HL-60 (cell line): Measurements from ENCODE around the gene ZC3H7A.

Source experiments
- DNase-seq, 2 experiments: peaks; one replicate each; pipeline ENCODE4 v3.0.0-alpha.2; 2010 to 2020; ENCODE audit warnings: low read depth in 1 of 2, low spot score in 1 of 2
- H3K27ac ChIP-seq: fragments of 250-450 bp; sonication (Bioruptor Pico); replicated peaks from 2 replicates; pipeline ENCODE4 v1.5.1; 2020; ENCODE audit warnings: mild to moderate bottlenecking, moderate library complexity
- H3K27me3 ChIP-seq: fragments of 250-450 bp; sonication (Bioruptor Pico); 2 replicates; pipeline ENCODE4 v1.5.1; 2021; ENCODE audit warnings: mild to moderate bottlenecking, moderate library complexity; ENCODE audit not compliant: insufficient read depth, poor library complexity, severe bottlenecking
- H3K4me3 ChIP-seq: replicated peaks from 2 replicates; pipeline ENCODE4 v1.5.1; 2011; ENCODE audit warnings: mild to moderate bottlenecking, control low read depth, low read length; ENCODE audit not compliant: insufficient read depth
- GABPA ChIP-seq: IDR thresholded peaks from 2 replicates; pipeline ENCODE4 v1.6.1; 2012; ENCODE audit warnings: low read depth
- POLR2AphosphoS5 ChIP-seq: IDR thresholded peaks from 2 replicates; pipeline ENCODE4 v1.6.1; 2012; ENCODE audit warnings: low read depth
- SPI1 ChIP-seq: IDR thresholded peaks from 2 replicates; pipeline ENCODE4 v1.6.1; 2012; ENCODE audit warnings: low read depth, mild to moderate bottlenecking, borderline replicate concordance
- TF ChIP-seq, protein P1 (sequence below): IDR thresholded peaks from one replicate; pipeline ENCODE4 v1.5.1; 2011; ENCODE audit warnings: low read length, control low read depth, inconsistent platforms; ENCODE audit not compliant: insufficient read depth
- TF ChIP-seq, protein P2 (sequence below): IDR thresholded peaks from 2 replicates; pipeline ENCODE4 v1.6.1; 2012; ENCODE audit warnings: low read depth; ENCODE audit not compliant: insufficient replicate concordance

Gene ZC3H7A

DNA sequence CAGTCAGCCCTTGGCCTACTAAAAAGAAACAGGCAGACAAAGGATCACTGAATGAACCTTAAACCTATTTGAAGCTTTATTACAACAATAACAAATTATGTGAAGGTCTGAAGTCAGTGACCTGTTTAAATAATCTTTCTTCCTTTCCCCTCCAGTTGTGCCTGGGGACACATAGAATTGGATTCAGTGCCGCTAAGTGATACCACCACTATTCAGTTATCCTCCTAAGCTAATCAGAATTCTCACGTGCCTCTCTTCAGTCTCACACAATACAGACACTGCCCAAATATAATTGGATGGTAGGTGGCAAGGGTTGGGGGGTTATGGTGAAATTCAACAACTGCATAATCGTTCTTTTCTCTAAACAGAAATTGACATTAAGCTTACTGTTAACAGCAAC is 65.8 kb downstream of the ZC3H7A start:
- no peak for DNase-seq
- TF ChIP-seq, protein P1, sequence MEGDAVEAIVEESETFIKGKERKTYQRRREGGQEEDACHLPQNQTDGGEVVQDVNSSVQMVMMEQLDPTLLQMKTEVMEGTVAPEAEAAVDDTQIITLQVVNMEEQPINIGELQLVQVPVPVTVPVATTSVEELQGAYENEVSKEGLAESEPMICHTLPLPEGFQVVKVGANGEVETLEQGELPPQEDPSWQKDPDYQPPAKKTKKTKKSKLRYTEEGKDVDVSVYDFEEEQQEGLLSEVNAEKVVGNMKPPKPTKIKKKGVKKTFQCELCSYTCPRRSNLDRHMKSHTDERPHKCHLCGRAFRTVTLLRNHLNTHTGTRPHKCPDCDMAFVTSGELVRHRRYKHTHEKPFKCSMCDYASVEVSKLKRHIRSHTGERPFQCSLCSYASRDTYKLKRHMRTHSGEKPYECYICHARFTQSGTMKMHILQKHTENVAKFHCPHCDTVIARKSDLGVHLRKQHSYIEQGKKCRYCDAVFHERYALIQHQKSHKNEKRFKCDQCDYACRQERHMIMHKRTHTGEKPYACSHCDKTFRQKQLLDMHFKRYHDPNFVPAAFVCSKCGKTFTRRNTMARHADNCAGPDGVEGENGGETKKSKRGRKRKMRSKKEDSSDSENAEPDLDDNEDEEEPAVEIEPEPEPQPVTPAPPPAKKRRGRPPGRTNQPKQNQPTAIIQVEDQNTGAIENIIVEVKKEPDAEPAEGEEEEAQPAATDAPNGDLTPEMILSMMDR = no peak
- no peak for TF ChIP-seq SPI1
- no peak for TF ChIP-seq GABPA
- TF ChIP-seq, protein P2, sequence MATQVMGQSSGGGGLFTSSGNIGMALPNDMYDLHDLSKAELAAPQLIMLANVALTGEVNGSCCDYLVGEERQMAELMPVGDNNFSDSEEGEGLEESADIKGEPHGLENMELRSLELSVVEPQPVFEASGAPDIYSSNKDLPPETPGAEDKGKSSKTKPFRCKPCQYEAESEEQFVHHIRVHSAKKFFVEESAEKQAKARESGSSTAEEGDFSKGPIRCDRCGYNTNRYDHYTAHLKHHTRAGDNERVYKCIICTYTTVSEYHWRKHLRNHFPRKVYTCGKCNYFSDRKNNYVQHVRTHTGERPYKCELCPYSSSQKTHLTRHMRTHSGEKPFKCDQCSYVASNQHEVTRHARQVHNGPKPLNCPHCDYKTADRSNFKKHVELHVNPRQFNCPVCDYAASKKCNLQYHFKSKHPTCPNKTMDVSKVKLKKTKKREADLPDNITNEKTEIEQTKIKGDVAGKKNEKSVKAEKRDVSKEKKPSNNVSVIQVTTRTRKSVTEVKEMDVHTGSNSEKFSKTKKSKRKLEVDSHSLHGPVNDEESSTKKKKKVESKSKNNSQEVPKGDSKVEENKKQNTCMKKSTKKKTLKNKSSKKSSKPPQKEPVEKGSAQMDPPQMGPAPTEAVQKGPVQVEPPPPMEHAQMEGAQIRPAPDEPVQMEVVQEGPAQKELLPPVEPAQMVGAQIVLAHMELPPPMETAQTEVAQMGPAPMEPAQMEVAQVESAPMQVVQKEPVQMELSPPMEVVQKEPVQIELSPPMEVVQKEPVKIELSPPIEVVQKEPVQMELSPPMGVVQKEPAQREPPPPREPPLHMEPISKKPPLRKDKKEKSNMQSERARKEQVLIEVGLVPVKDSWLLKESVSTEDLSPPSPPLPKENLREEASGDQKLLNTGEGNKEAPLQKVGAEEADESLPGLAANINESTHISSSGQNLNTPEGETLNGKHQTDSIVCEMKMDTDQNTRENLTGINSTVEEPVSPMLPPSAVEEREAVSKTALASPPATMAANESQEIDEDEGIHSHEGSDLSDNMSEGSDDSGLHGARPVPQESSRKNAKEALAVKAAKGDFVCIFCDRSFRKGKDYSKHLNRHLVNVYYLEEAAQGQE = no peak
- TF ChIP-seq POLR2AphosphoS5 = no peak
- H3K4me3 ChIP-seq = no peak overlapping the region
- H3K27me3 ChIP-seq = no peaks in the 10 kb centered on the region
- H3K27ac ChIP-seq = no peak overlapping the region

DNA sequence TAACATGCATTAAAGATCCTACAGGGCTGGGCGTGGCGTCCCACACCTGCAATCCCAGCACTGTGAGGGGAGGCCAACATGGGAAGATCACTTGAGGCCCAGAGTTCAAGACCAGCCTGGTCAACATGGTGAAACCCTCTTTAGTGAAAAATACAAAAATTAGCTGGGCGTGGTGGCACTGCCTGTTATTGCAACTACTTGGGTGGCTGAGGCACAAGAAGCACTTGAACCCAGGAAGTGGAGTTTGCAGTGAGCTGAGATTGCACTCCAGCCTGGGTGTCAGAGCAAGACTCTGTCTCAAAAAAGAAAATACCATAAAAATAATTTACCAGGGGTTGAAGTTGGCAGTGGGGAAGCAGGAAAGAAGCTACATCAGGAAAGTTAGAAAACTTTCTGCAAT is 67.3 kb downstream of the ZC3H7A start:
- Histone ChIP-seq H3K4me3 (no peak overlapping the region), H3K27me3 (no peaks in the 10 kb centered on the region), H3K27ac (no peak overlapping the region)
- TF ChIP-seq SPI1 (no peak), GABPA (no peak), POLR2AphosphoS5 (no peak)
- TF ChIP-seq, protein P2 = no peak
- TF ChIP-seq, protein P1 = no peak
- DNase-seq = no peak

DNA sequence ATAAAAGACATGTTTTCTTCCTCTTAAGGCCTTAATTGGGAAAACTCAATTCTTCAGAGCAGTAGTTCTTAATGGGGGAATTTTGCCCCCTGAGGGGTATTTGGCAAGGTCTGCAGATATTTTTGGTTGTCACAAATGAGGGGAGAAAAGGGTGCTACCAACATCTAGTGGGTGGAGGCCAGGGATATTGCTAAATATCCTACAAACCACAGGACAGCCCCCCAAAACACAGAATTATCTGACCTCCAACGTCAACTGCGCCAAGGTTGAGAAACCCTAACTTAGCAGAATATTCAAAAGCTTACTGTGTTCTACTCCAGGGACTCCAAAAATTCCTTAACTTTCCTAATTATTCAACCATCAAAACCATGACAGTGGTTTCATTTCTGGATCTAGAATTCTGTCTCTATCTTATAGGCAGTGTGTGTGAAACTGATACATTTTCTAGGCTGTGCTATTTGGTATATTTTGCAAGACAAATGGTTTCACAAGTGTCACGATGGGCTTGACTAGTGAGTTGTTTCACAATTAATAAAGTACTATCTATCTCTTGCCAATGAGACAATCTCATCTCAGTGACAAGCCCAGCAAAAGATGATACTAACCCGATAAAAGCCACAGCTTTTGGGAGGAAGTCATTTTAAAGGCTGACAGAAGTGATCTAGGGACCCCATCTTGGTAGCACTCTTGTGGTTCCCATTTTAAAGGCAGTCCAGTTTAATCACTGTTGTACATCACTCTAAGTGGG is 69.1 kb downstream of the ZC3H7A start:
- DNase-seq = peak in 1 of 2 experiments; percentile 64
- TF ChIP-seq SPI1 (peak; percentile 51; the same call in 1 of the 2 replicates), POLR2AphosphoS5 (no peak)
- TF ChIP-seq, protein P1 = no peak
- H3K27me3 ChIP-seq = no peaks in the 10 kb centered on the region
- H3K4me3 ChIP-seq = no peak overlapping the region
- H3K27ac ChIP-seq = no peak overlapping the region; the same call in 1 of the 2 replicates

DNA sequence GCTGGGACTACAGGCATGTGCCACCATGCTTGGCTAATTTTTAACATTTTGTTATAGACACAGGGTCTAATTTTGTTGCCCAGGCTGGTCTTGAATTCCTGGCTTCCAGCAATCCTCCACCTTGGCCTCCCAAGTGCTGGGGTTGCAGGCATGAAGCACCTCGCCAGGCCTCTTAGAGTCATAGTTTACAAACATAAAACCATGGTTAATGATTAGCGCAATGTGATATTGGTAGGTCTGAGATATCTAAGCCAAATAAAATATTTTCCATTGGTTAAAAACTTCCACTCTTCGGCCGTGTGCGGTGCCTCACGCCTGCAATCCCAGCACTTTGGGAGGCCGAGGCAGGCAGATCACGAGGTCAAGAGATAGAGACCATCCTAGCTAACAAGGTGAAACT is 71.0 kb downstream of the ZC3H7A start:
- DNase-seq = no peak
- Histone ChIP-seq H3K4me3 (no peak overlapping the region), H3K27me3 (no peaks in the 10 kb centered on the region), H3K27ac (no peak overlapping the region)
- TF ChIP-seq, protein P1 = no peak
- TF ChIP-seq, protein P2 = no peak
- TF ChIP-seq SPI1 = no peak
- no peak for TF ChIP-seq GABPA
- no peak for TF ChIP-seq POLR2AphosphoS5
